ENCODE results near the gene APCDD1L. TPM values are rescaled to one million over a fixed set of nuclear protein-coding genes. Genes with fewer than 3 reads are reported as not detected.
"Not testable (repeated sequence)": the region's sequence is repeated elsewhere in the genome, so short reads cannot be mapped to it uniquely, and the experiment has no call there.

APCDD1L gene
- total and polyA plus RNA-seq, 11 donors = 0.24 to 1.1 (median 0.60) TPM; not detected in 2

GRCh38 chr20:58542411-58543095 lies 27.4 kb upstream of the APCDD1L start:
- intact Hi-C loops (cut with DNase I) = no loop called here
- no peak overlapping the region for H3K27ac ChIP-seq
- peaks cover 0 to 12% (median 7%) of the 10 kb centered on the region in 12 donors for H3K9me3 ChIP-seq
- no peaks in the 10 kb centered on the region for H3K4me1 ChIP-seq
- 84 to 89% (median 86%) methylated on average over 17 to 18 of the region's 18 CpGs for WGBS, 4 donors
- ATAC-seq = no peak
- no peaks in the 10 kb centered on the region for H3K36me3 ChIP-seq
- no peak for DNase-seq
- TF ChIP-seq POLR2A (IDR thresholded peaks at IDR 0.05) = no peak
- TF ChIP-seq, protein P1, sequence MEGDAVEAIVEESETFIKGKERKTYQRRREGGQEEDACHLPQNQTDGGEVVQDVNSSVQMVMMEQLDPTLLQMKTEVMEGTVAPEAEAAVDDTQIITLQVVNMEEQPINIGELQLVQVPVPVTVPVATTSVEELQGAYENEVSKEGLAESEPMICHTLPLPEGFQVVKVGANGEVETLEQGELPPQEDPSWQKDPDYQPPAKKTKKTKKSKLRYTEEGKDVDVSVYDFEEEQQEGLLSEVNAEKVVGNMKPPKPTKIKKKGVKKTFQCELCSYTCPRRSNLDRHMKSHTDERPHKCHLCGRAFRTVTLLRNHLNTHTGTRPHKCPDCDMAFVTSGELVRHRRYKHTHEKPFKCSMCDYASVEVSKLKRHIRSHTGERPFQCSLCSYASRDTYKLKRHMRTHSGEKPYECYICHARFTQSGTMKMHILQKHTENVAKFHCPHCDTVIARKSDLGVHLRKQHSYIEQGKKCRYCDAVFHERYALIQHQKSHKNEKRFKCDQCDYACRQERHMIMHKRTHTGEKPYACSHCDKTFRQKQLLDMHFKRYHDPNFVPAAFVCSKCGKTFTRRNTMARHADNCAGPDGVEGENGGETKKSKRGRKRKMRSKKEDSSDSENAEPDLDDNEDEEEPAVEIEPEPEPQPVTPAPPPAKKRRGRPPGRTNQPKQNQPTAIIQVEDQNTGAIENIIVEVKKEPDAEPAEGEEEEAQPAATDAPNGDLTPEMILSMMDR (IDR thresholded peaks at IDR 0.05) = no peak
- no peak overlapping the region for H3K4me3 ChIP-seq
- H3K27me3 ChIP-seq = peaks cover 0 to 26% (median 8%) of the 10 kb centered on the region in 9 donors

DNA sequence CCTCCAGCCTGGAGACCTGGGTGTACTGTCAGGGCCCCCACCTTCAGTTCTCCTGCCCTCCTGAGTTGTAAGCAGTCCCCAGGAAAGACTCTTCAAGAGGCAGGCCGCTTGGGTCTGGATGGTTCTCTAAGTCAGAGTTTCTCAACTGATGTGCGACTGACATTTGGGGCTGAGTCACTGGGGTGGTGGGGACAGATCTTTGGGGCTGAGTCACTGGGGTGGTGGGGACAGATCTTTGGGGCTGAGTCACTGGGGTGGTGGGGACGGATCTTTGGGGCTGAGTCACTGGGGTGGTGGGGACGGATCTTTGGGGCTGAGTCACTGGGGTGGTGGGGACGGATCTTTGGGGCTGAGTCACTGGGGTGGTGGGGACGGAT lies 26.8 kb upstream of the APCDD1L start:
- DNase-seq; H3K4me1 ChIP-seq; intact Hi-C loops (cut with DNase I); H3K36me3 ChIP-seq; ATAC-seq; H3K27ac ChIP-seq; H3K4me3 ChIP-seq: not testable (repeated sequence)
- Histone ChIP-seq H3K27me3 (peaks cover 0 to 20% (median 8%) of the 10 kb centered on the region in 9 donors), H3K9me3 (peaks cover 0 to 16% (median 9%) of the 10 kb centered on the region in 12 donors)
- 82 to 94% (median 83%) methylated on average over 2 to 5 of the region's 6 CpGs; no CpG with 5 or more reads in 1 of the 4 donors for WGBS, 4 donors

DNA sequence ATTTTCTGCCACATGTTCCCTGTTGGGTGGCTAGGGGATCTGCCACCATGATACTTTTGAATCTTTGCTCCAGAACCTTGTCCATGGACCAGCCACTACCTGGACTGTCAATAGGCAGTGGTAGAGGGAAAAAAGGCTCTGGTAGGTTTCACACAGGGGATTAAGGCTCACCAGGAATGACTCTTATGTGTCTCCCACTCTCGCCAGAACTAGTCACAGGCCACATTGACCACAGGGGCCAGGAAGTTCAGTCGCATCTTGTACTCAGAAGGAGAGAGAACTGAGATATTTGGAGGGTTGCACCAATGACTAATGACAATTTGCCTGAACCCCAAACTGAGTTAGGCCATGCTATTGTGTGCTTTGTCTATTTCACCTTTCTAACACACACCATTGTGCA lies 23.6 kb upstream of the APCDD1L start:
- ATAC-seq = no peak

GRCh38 chr20:58537831-58538230 lies 22.6 kb upstream of the APCDD1L start:
- WGBS, 4 donors = 90 to 100% (median 91%) methylated on average over 1 of the region's 1 CpG
- DNase-seq = no peak
- no peaks in the 10 kb centered on the region for H3K36me3 ChIP-seq
- TF ChIP-seq POLR2A (IDR thresholded peaks at IDR 0.05) = no peak
- TF ChIP-seq, protein P1 (IDR thresholded peaks at IDR 0.05) = no peak
- ATAC-seq = no peak
- H3K9me3 ChIP-seq = peaks cover 0 to 24% (median 11%) of the 10 kb centered on the region in 12 donors
- H3K27ac ChIP-seq = no peak overlapping the region
- H3K4me1 ChIP-seq = no peaks in the 10 kb centered on the region
- H3K27me3 ChIP-seq = no peaks in the 10 kb centered on the region
- intact Hi-C loops (cut with DNase I) = no loop called here
- H3K4me3 ChIP-seq = no peak overlapping the region

More for the DNA sequence above, 23.6 kb upstream of the APCDD1L start:
- Histone ChIP-seq H3K27me3 (no peaks in the 10 kb centered on the region), H3K9me3 (peaks cover 0 to 21% (median 10%) of the 10 kb centered on the region in 12 donors), H3K4me3 (no peak overlapping the region), H3K36me3 (no peaks in the 10 kb centered on the region), H3K4me1 (no peaks in the 10 kb centered on the region), H3K27ac (no peak overlapping the region)
- no peak for DNase-seq
- 90 to 94% (median 92%) methylated on average over 2 of the region's 2 CpGs for WGBS, 4 donors
- intact Hi-C loops (cut with DNase I) = no loop called here
- TF ChIP-seq POLR2A (IDR thresholded peaks at IDR 0.05) = no peak
- TF ChIP-seq, protein P1 (IDR thresholded peaks at IDR 0.05) = no peak

Data from heart left ventricle (tissue), 16 donors.